Mesenchymal stem cell (in vitro differentiated cells and primary cell): ENCODE results near the gene GPBP1.
"Not testable (repeated sequence)": the region's sequence is repeated elsewhere in the genome, so short reads cannot be mapped to it uniquely, and the experiment has no call there.

Experiments
- DNase-seq: peaks from one replicate; pipeline ENCODE4 v3.0.0-alpha.2; 2013
- H2AFZ ChIP-seq: one replicate; pipeline ENCODE4 v1.6.1; 2013; ENCODE audit warnings: low read depth, mild to moderate bottlenecking, control low read depth, inconsistent platforms, low read length, moderate library complexity
- H2AK5ac ChIP-seq: 2 replicates; pipeline ENCODE4 v1.6.1; 2013; ENCODE audit warnings: low read length, moderate library complexity, mild to moderate bottlenecking, inconsistent platforms; ENCODE audit not compliant: severe bottlenecking
- H2BK120ac ChIP-seq: one replicate; pipeline ENCODE4 v1.6.1; 2013; ENCODE audit warnings: low read depth, mild to moderate bottlenecking, inconsistent platforms, low read length, moderate library complexity
- H2BK12ac ChIP-seq, 2 experiments: one replicate each; pipeline ENCODE4 v1.6.1; 2013; ENCODE audit warnings: inconsistent platforms in 2 of 2, low read length in 2 of 2, mild to moderate bottlenecking in 2 of 2, moderate library complexity in 2 of 2, control low read depth in 1 of 2
- H2BK15ac ChIP-seq: one replicate; pipeline ENCODE4 v1.6.1; 2013; ENCODE audit warnings: mild to moderate bottlenecking, low read depth, inconsistent platforms; ENCODE audit not compliant: poor library complexity, severe bottlenecking
- H2BK5ac ChIP-seq: 2 replicates; pipeline ENCODE4 v1.6.1; 2013; ENCODE audit warnings: low read depth, mild to moderate bottlenecking, low read length, control low read depth, inconsistent platforms; ENCODE audit not compliant: poor library complexity, severe bottlenecking
- H3K14ac ChIP-seq, 2 experiments: one replicate each; pipeline ENCODE4 v1.6.1; 2013; ENCODE audit warnings: inconsistent platforms in 2 of 2, low read length in 2 of 2, control low read depth in 1 of 2, mild to moderate bottlenecking in 1 of 2, moderate library complexity in 1 of 2
- H3K18ac ChIP-seq, 2 experiments: one replicate each; pipeline ENCODE4 v1.6.1; 2013; ENCODE audit warnings: inconsistent platforms in 2 of 2, low read length in 2 of 2, control low read depth in 1 of 2, low read depth in 1 of 2, mild to moderate bottlenecking in 1 of 2
- H3K23ac ChIP-seq, 2 experiments: one replicate each; pipeline ENCODE4 v1.6.1; 2013; ENCODE audit warnings: inconsistent platforms in 2 of 2, low read length in 2 of 2, mild to moderate bottlenecking in 2 of 2, moderate library complexity in 2 of 2, control low read depth in 1 of 2
- H3K27ac ChIP-seq: 2 replicates; pipeline ENCODE4 v1.5.1; 2013; ENCODE audit warnings: mild to moderate bottlenecking, moderate library complexity, low read length, control low read depth, inconsistent platforms; ENCODE audit not compliant: poor library complexity, severe bottlenecking
- H3K27me3 ChIP-seq, 2 experiments: 2 replicates each; pipeline versions ENCODE4 v1.6.1 to v1.7.0; 2013; ENCODE audit warnings: low read length in 2 of 2, mild to moderate bottlenecking in 2 of 2, moderate library complexity in 2 of 2, control low read depth in 1 of 2, inconsistent platforms in 1 of 2; ENCODE audit not compliant: control insufficient read depth in 1 of 2, insufficient read depth in 1 of 2
- H3K36me3 ChIP-seq, 2 experiments: 2 replicates each; pipeline versions ENCODE4 v1.6.1 to v1.7.0; 2013; ENCODE audit warnings: low read length in 2 of 2, control low read depth in 1 of 2, inconsistent platforms in 1 of 2, low read depth in 1 of 2, mild to moderate bottlenecking in 1 of 2; ENCODE audit not compliant: insufficient read depth in 2 of 2, control insufficient read depth in 1 of 2
- H3K4ac ChIP-seq, 2 experiments: one replicate each; pipeline ENCODE4 v1.6.1; 2013; ENCODE audit warnings: inconsistent platforms in 2 of 2, low read length in 2 of 2, mild to moderate bottlenecking in 2 of 2, moderate library complexity in 2 of 2, control low read depth in 1 of 2, low read depth in 1 of 2
- H3K4me1 ChIP-seq: 2 replicates; pipeline ENCODE4 v1.6.1; 2013; ENCODE audit warnings: low read depth, low read length, control low read depth; ENCODE audit not compliant: control insufficient read depth, insufficient read depth
- H3K4me2 ChIP-seq: 2 replicates; pipeline ENCODE4 v1.6.1; 2013; ENCODE audit warnings: low read length, mild to moderate bottlenecking, inconsistent platforms; ENCODE audit not compliant: poor library complexity, severe bottlenecking
- H3K4me3 ChIP-seq, 2 experiments: 2 replicates each; pipeline versions ENCODE4 v1.5.1 to v1.7.0; 2013; ENCODE audit warnings: low read length in 2 of 2, mild to moderate bottlenecking in 2 of 2, control low read depth in 1 of 2, low read depth in 1 of 2; ENCODE audit not compliant: insufficient read depth in 1 of 2
- H3K79me1 ChIP-seq: replicated peaks from 2 replicates; pipeline ENCODE4 v1.6.1; 2013; ENCODE audit warnings: mild to moderate bottlenecking, control low read depth, low read length, inconsistent platforms; ENCODE audit not compliant: poor library complexity, severe bottlenecking
- H3K9ac ChIP-seq: 2 replicates; pipeline ENCODE4 v1.7.0; 2013; ENCODE audit warnings: mild to moderate bottlenecking, low read length, moderate library complexity
- H3K9me3 ChIP-seq: 2 replicates; pipeline ENCODE4 v1.7.0; 2013; ENCODE audit warnings: mild to moderate bottlenecking, low read length; ENCODE audit not compliant: control insufficient read depth
- H4K8ac ChIP-seq: one replicate; pipeline ENCODE4 v1.6.1; 2013; ENCODE audit warnings: inconsistent platforms, mild to moderate bottlenecking, low read length, moderate library complexity
- H4K91ac ChIP-seq: one replicate; pipeline ENCODE4 v1.6.1; 2013; ENCODE audit warnings: mild to moderate bottlenecking, low read length, inconsistent platforms
- WGBS: methylation state at CpG from one replicate; pipeline ENCODE4 v1.1.7; 2013; ENCODE audit warnings: mixed read lengths; 5-methylcytosine and 5-hydroxymethylcytosine counted together

The GPBP1 gene

GRCh38 chr5:57187977-57188376, 14.1 kb downstream of the GPBP1 start:
- not testable (repeated sequence) for H3K18ac ChIP-seq, H2BK120ac ChIP-seq, H4K8ac ChIP-seq, H3K27me3 ChIP-seq, DNase-seq, H3K27ac ChIP-seq, H3K9ac ChIP-seq, H2AFZ ChIP-seq, H2BK15ac ChIP-seq, H3K23ac ChIP-seq, H3K14ac ChIP-seq, H2AK5ac ChIP-seq, H3K79me1 ChIP-seq, H4K91ac ChIP-seq, H3K4me3 ChIP-seq, H3K4ac ChIP-seq, H2BK5ac ChIP-seq, H3K4me2 ChIP-seq, H2BK12ac ChIP-seq, H3K9me3 ChIP-seq
- H3K36me3 ChIP-seq = peaks cover 11 to 18% of the 10 kb centered on the region in 2 experiments
- 96% methylated on average over 4 of the region's 4 CpGs for WGBS
- H3K4me1 ChIP-seq = peaks cover 11% of the 10 kb centered on the region

DNA sequence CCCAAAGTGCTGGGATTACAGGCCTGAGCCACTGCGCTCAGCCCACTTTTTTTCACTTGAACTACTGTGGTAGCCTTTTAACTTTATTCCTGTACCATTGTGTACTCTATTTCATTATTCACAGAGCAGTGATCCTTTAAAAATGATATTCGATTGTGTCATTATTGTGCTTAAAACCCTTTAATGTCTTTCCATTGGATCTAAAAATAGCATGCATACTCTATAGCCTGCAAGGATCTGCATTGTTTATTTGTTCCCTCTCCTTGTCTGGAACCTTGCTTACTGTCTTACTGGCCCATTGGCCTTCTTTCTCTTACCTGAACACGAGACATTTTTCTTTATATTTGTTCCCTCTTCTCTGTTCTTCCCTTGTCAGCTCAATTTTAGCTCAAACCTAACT, 15.7 kb downstream of the GPBP1 start:
- H3K23ac ChIP-seq = no peak overlapping the region
- H4K8ac ChIP-seq = no peak overlapping the region
- no peaks in the 10 kb centered on the region for H3K9me3 ChIP-seq
- no peak overlapping the region for H2BK120ac ChIP-seq
- H3K36me3 ChIP-seq = peaks cover 6 to 22% of the 10 kb centered on the region in 2 experiments
- H3K4me1 ChIP-seq = peaks cover 11% of the 10 kb centered on the region
- H3K27me3 ChIP-seq = no peaks in the 10 kb centered on the region
- H3K14ac ChIP-seq = no peak overlapping the region
- no peak overlapping the region for H3K4ac ChIP-seq
- H3K27ac ChIP-seq = no peak overlapping the region
- no peak overlapping the region for H4K91ac ChIP-seq
- H3K18ac ChIP-seq = no peak overlapping the region
- no peak overlapping the region for H3K9ac ChIP-seq
- peak; percentile 30 for DNase-seq
- H2BK15ac ChIP-seq = no peak overlapping the region
- H2BK5ac ChIP-seq = no peak overlapping the region
- no peak overlapping the region for H2AFZ ChIP-seq
- no peak overlapping the region for H3K4me3 ChIP-seq
- H3K4me2 ChIP-seq = no peak overlapping the region
- no peaks in the 10 kb centered on the region for H3K79me1 ChIP-seq
- H2BK12ac ChIP-seq = no peak overlapping the region
- no peak overlapping the region for H2AK5ac ChIP-seq
- 98% methylated on average over 3 of the region's 3 CpGs for WGBS

DNA sequence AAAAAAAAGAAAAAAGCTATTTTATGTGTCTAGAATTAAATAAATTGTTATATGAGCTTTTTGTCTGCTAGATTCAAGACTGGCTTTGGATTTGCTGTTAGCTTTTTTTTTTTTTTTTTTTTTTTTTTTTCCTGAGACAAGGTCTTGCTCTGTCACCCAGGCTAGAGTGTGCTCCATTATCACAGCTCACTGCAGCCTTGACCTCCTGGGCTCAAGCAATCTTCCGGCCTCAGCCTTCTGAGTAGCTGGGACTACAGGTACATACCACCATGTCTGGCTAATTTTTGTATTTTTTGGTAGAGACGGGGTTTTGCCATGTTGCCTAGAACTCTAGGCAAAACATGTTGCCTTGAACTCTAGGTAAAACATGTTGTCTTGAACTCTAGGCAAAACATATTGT, 16.7 kb downstream of the GPBP1 start:
- peaks cover 10% of the 10 kb centered on the region for H3K4me1 ChIP-seq
- H3K4ac ChIP-seq = no peak overlapping the region
- 94% methylated on average over 2 of the region's 2 CpGs for WGBS
- no peak overlapping the region for H2BK15ac ChIP-seq
- no peaks in the 10 kb centered on the region for H3K79me1 ChIP-seq
- no peak overlapping the region for H3K27ac ChIP-seq
- H3K4me2 ChIP-seq = no peak overlapping the region
- H3K9ac ChIP-seq = no peak overlapping the region
- H2BK120ac ChIP-seq = no peak overlapping the region
- no peak overlapping the region for H3K4me3 ChIP-seq
- H3K27me3 ChIP-seq = no peaks in the 10 kb centered on the region
- H2AFZ ChIP-seq = no peak overlapping the region
- no peaks in the 10 kb centered on the region for H3K9me3 ChIP-seq
- no peak overlapping the region for H2BK5ac ChIP-seq
- H4K8ac ChIP-seq = no peak overlapping the region
- H4K91ac ChIP-seq = no peak overlapping the region
- H3K18ac ChIP-seq = no peak overlapping the region
- no peak overlapping the region for H3K14ac ChIP-seq
- no peak for DNase-seq
- no peak overlapping the region for H3K23ac ChIP-seq
- H2BK12ac ChIP-seq = no peak overlapping the region
- no peak overlapping the region for H2AK5ac ChIP-seq
- peaks cover 6 to 24% of the 10 kb centered on the region in 2 experiments for H3K36me3 ChIP-seq

DNA sequence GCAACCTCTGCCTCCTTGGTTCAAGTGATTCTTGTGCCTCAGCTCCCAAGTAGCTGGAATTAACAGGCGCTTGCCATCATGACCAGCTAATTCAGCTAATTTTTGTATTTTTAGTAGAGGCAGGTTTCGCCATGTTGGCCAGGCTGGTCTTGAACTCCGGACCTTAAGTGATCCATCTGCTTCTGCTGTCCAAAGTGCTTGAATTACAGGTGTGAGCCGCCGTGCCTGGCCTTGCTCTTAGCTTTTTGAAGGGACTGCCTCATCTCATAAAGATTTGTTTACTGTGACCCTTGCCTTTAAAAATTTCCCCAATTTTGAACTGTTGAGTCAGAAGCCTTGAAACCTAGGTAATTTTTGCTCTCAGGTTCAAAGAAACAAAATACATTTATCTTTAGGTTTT, 17.3 kb downstream of the GPBP1 start:
- H3K36me3 ChIP-seq = peaks cover 6 to 25% of the 10 kb centered on the region in 2 experiments
- no peak overlapping the region for H4K8ac ChIP-seq
- no peak overlapping the region for H2AFZ ChIP-seq
- no peaks in the 10 kb centered on the region for H3K27me3 ChIP-seq
- no peak overlapping the region for H2BK15ac ChIP-seq
- H2AK5ac ChIP-seq = no peak overlapping the region
- no peak overlapping the region for H3K14ac ChIP-seq
- peaks cover 6% of the 10 kb centered on the region for H3K4me1 ChIP-seq
- no peak overlapping the region for H4K91ac ChIP-seq
- no peak overlapping the region for H3K23ac ChIP-seq
- no peak overlapping the region for H3K4ac ChIP-seq
- no peak for DNase-seq
- 99% methylated on average over 5 of the region's 5 CpGs for WGBS
- H3K27ac ChIP-seq = no peak overlapping the region
- H3K9ac ChIP-seq = no peak overlapping the region
- no peaks in the 10 kb centered on the region for H3K9me3 ChIP-seq
- H3K79me1 ChIP-seq = no peaks in the 10 kb centered on the region
- no peak overlapping the region for H3K4me2 ChIP-seq
- H3K18ac ChIP-seq = peak overlapping the region in 1 of 2 experiments; percentile 14
- no peak overlapping the region for H2BK120ac ChIP-seq
- no peak overlapping the region for H2BK5ac ChIP-seq
- no peak overlapping the region for H3K4me3 ChIP-seq
- no peak overlapping the region for H2BK12ac ChIP-seq
